ENCODE results near the gene SAMD3.

GRCh38 chr6:130156908-130157307 lies 65.8 kb downstream of the SAMD3 start:
- TF ChIP-seq CTCF (IDR thresholded peaks at IDR 0.05; ENCODE audit: insufficient read depth, low read length, poor library complexity, severe bottlenecking) = no peak
- TF ChIP-seq EZH2phosphoT487 (conservative IDR thresholded peaks at IDR 0.05; ENCODE audit: low read length) = no peak

Measured in SU-DHL-6 (cell line).